T-helper 2 cell (primary cell): ENCODE results near the gene CDK5RAP2.
"Not testable (repeated sequence)": the region's sequence is repeated elsewhere in the genome, so short reads cannot be mapped to it uniquely, and the experiment has no call there.

Source experiments
- DNase-seq, 5 experiments: peaks; one replicate each; pipeline versions ENCODE4 v3.0.0 to v3.0.0-alpha.2; 2012 to 2022

CDK5RAP2 gene

DNA sequence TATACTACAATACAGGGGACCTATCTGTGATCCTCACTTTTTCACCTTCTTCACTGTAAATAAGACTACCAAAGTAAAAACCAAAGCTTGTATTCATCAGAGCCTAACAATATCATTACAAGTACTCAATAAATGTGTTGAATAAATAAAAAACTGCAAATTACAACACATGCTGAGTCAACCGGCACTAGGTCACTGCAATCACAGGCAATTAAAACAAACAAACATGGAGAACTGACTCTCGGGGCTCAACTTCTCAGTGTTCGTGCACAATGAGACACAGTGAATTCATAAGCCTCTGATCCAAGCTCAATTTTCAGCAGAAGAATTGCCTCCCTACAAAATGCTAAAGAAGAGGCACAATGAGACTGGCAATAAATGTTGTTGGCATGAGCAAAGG is 69.2 kb downstream of the CDK5RAP2 start:
- DNase-seq = no peak

DNA sequence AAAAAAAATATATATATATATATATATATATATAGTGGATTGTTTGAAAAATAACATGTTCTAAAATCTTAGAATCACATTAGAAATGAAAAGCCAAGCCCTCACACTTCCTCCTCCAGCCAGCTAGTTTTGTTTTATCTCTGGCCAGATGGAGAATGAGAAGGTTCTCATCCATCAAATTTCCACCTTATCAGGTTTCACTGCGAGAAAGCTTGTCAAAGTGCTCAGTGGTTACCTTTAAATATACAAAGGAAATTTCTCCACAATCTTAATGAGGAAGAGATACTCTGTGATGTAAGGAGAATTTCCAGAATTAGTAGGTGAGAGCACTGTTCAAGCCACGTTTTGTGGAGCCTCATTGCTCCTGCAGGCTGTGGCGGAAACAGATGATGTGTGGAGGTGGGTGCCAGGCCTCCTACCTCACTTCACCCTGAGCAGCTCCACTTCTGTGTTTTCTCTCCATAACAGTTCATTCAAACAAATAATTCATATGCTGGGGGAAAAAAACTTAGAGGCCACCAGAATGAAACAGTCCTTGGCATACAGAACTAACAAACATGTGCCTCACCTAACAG is 71.9 kb downstream of the CDK5RAP2 start:
- no peak for DNase-seq

DNA sequence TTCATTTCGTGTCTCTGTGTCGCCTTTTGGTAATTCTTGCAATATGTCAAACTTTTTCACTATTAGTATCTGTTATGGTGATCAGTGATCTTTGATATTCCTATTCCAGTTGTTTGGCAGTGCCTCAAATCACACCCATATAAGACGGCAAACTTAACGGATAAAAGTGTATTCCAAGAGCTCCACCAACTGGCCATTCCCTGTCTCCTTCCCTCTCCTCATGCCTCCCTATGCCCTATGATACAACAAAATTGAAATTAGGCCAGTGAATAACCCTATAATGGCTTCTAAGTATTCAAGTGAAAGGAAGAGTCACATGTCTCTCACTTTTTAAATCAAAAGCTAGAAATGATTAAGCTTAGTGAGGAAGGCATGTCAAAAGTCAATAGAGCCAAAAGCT is 74.8 kb downstream of the CDK5RAP2 start:
- DNase-seq = no peak

DNA sequence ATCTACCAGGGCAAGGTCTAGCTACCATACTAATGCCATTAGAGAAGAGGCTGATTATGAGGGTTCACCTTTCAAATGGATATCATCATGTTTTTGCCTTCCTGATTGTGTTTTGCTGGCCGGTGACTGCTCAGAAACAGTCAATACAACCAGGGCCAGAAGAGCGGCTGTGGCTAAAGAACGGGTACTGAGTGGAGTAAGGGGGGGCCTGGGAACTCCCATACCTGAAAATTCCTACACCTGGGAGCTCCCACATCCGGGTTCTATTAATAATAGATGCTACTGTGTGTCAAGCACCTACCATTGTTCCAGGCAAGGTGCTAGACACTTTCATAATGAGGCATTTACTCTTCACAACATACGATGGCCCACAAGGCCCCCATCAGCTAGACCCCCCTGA is 79.2 kb downstream of the CDK5RAP2 start:
- DNase-seq = no peak

- not testable (repeated sequence) for DNase-seq
These were observed 82.1 kb downstream of the CDK5RAP2 start for GRCh38 chr9:120497865-120498264.

GRCh38 chr9:120496438-120496837 is 83.5 kb downstream of the CDK5RAP2 start:
- DNase-seq = not testable (repeated sequence)

DNA sequence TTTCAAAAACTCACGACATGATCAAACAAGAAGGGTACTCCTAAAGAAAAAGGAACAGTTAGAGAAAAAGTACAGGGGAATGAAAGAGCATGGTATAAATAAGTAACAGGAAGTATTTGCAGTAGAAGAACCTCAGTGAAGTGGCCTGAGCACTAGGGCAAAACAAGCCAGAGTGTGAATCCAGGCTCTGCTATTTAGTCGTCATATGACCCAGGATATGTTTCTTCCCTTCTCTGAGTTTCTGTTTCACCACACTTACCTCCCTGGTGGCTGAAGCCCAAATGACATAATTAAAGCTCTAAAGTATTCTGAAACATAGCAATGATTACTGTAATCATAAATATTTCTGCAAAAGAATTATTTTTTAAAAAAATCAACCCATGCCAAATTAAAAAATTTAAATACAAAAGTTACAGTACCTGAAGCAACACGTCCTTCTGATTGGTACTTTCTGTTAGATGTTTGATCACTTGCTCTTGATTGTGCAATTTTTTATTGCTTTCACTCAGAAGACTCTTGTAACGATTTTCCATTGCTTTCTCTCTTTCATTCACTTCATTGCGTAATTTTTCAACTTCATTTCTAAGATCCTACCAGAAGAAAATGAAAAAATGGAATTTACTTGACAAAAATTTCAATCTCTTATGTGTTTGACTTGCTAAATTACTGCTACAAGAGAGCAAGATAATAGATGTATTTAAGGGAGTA is 88.9 kb downstream of the CDK5RAP2 start:
- peak in 1 of 5 experiments; percentile 21 for DNase-seq

GRCh38 chr9:120486835-120487234 is 93.1 kb downstream of the CDK5RAP2 start:
- no peak for DNase-seq

- no peak for DNase-seq
These were observed 93.6 kb downstream of the CDK5RAP2 start for GRCh38 chr9:120486347-120486746.

GRCh38 chr9:120485788-120486187 is 94.2 kb downstream of the CDK5RAP2 start:
- no peak for DNase-seq

GRCh38 chr9:120484162-120484561 is 95.8 kb downstream of the CDK5RAP2 start:
- no peak for DNase-seq

DNA sequence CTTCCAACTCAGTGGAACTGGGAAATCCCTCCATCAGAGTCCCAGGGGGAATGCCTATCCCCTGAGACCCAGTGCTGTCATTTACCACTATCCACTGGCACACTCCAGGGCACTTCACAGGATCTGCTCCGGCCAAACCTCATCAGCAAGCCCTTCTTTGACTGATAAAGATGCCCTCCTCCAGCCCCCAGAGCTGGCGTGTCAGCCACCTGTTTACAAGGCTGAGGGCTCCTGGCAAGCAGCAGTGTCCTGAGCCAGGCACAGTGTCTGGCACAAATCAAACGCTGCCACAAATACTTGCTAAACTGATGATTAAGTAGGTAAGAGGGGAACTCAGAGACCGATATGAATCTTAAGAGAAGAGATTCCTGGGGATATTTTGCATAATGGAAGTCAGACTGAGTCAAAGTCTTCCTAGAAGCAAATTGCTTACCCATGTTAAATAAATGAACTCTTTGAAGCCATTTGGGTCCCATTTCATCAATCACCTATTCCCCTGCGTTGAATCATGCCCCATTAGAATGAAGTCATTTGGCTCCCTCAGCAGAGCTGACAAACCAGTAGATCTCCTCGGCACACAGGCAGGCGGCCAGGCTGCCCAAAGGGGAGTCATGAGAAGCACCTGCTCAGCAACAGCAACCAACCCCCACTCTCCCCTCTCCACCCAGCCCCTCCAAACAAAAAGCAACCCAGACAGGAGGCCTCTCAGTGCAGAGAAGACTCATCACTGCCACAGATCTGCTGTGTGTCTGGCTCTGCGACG is 97.4 kb downstream of the CDK5RAP2 start:
- DNase-seq = no peak

DNA sequence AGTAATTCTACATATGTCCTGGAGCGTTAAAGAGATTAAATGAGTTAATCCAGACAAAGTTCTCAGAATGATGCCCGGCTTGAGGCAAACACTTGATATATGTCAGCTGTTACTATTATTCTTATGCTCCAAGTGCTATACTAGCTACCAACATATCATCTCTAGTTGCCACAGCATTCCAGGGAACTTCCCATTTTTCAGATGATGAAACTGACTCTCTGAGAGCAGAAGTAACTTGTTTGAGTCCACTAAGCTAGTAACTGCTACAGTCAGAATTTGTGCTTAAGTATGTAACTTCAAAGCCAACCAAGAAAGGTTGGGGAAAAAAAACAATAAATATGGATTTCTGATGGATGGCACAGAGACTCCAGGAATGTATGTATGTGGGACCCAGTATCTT is 98.1 kb downstream of the CDK5RAP2 start:
- no peak for DNase-seq

- DNase-seq = no peak
These were observed 98.7 kb downstream of the CDK5RAP2 start for GRCh38 chr9:120481248-120481647.

DNA sequence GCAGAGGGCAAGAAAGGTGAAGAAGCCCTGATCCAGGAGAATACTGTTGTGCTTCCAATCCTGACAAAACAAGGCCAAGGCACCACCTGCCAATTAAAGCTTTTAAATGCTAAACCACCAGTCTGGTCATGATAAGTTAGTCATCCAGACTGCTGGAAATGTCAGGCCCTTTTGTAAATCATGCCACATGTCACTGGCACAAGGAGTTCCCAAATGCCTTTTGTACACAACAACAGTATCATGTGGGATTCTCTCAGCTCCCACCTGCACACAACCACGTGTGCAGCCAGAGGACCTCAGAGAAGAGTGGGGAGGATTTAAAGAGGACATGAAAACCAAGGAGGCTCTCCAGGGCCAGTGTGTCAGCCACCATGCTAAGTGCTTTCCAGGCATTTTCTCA is 99.3 kb downstream of the CDK5RAP2 start:
- no peak for DNase-seq

DNA sequence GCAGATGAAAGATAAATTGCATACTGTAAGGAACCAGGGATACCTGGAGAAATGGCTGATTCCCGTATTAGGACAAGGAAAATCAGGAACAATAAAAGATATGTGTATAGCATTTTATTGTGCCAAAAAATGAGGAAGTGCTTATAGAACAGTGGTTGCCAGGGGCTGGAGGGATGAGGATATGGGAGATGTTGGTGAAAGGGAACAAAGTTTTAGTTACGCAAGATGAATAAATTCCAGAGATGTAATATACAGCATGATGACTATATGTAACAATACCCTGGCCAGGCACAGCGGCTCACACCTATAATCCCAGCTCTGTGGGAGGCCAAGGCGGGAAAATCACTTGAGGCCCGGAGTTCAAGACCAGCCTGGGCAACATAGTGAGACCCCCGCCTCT is 101.8 kb downstream of the CDK5RAP2 start:
- DNase-seq = no peak

DNA sequence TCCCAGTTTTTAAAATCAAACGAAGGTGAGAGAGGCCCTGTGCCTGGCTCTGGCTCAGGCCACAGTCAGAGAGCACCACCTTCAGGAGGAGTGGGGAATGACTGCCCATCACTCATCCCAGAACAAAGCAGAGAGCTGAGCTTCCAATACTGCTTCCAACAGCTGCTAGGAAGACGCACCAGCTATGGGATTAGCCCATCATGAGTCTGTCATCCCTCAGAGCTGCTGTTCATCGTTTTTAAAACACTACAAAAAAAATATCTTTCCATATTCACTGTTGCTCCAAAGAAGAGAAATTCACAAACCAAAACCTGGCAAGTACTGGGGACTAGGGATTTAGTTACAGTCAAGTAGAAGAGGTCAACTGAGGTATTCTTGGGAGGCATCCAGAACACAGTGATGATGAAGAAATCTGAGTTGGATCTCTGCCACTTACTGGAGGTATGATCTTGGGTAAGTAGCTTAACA is 102.4 kb downstream of the CDK5RAP2 start:
- DNase-seq = peak in 1 of 5 experiments; percentile 27

DNA sequence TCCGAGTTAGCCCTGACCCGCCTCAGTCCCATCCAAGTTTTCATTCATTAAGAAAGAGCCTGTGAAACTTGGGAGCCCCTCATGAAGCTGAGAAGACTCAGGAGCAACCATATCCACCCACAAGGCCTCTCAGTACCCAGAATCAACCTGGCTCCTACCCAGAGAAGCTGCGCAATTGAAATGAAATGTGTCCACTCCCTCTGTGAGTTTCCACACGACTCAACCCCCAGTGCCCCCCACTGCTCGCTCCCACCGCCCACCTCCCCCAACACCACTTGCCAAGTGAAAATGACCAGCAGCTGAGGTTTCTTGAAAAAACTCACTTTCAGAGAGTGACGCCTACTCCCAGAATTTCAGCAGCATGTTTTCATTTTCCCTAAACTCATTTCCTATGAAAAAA is 104.6 kb downstream of the CDK5RAP2 start:
- no peak for DNase-seq

DNA sequence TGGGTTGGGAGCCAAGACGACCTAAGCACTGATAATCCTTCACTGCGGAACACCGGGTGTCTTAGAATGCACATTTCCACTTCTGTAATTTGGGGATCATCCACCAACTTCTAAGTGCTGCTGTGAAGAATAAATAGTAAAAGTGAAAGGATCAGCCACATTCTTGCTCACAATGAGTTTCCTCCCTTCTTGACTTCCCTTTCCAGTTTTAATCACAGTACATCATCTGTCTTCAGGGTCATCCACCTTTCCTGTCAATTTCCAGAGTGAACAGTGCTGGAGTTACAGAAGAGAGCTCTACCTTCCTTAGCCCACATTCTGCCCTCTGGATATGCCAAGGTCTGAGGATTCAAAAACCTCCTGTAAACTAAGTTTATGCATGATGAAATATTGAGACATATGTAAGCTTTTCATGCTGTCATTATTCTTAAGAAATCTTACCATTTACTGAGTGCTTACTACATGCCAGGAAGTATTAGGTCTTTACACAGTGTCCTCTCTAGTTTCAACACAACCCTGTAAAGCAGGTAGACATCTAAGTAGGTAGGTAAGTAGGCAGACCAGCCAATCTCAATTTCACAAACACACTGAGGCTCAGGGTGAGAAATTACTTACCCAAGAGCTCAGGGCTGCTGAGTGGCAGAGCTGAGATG is 105.2 kb downstream of the CDK5RAP2 start:
- no peak for DNase-seq

DNA sequence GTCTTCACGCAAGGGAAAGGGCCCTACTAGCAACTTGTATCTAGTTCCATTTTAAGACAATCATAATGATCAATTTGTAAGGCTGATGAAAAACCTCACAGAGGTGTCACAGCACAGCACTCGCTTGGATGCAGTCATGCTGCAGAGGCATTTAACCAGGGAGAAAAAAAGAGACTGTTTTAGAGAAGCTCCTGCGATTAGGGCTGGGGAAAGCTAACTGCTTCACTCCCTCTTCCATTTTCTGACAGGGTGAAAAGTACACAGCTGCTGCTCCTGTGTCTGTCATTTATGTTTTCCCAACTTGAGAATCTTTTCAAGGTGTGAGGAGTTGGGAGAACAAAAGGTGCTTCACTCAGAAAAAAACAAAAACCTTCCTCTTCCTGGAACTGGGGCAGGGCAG is 106.4 kb downstream of the CDK5RAP2 start:
- DNase-seq = no peak

- DNase-seq = no peak
These were observed 114.1 kb downstream of the CDK5RAP2 start for GRCh38 chr9:120465685-120466407.

GRCh38 chr9:120464887-120465421 is 115.0 kb downstream of the CDK5RAP2 start:
- DNase-seq = no peak
